Activated naive CD4-positive, alpha-beta T cell treated with anti-CD3 and anti-CD28 coated beads, Interleukin-2, amount 10 ng/mL, durations not matched to agents 5 hours and 36 hours (primary cell): ENCODE data around the gene SYAP1. TPM values are rescaled to one million over a fixed set of nuclear protein-coding genes. Genes with fewer than 3 reads are reported as not detected.

Experiments
- total RNA-seq, 2 experiments: library from RNA; stranded (reverse); gene quantifications; one replicate each; pipeline ENCODE4 v1.2.3, GENCODE V29; 2021

Gene SYAP1, protein sequence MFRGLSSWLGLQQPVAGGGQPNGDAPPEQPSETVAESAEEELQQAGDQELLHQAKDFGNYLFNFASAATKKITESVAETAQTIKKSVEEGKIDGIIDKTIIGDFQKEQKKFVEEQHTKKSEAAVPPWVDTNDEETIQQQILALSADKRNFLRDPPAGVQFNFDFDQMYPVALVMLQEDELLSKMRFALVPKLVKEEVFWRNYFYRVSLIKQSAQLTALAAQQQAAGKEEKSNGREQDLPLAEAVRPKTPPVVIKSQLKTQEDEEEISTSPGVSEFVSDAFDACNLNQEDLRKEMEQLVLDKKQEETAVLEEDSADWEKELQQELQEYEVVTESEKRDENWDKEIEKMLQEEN
- total RNA-seq: 10 to 100 TPM; 15.6 to 17.9 TPM

DNA sequence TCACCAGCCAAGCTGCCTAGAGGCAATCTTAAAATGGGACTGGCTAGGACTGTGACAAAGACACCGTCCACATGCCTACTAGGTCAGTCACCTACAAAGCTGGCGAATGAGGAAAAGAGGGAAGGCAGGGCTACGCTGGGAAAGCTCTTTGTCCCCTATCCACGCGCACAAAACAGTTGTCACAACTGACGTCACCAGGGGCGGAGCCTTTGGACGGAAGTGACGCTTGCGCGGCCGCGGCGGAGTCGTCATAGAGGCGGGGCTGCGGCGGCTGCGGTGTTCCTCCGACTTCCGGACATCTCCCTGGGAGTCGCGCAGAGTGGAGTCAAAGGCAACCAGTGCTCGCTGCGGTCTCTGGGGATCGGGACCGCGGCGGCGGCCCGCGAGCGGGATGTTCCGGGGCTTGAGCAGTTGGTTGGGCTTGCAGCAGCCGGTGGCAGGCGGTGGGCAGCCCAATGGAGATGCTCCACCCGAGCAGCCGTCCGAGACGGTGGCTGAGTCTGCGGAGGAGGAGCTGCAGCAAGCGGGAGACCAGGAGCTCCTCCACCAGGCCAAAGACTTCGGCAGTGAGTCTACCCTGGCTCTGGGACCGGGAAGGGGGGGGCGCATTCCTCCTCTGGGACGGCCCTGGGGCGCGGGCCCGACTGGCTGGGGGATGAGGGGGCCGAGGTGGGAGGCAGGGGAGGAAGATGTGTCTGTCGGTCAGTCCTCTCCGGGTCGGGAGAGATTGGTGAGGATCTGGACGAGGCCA lies at the start of gene SYAP1:
TSS of gene SYAP1 (plus strand) at position 279 of the 751 bp plus-strand sequence. CDS start at position 392, 113 bp downstream.

DNA sequence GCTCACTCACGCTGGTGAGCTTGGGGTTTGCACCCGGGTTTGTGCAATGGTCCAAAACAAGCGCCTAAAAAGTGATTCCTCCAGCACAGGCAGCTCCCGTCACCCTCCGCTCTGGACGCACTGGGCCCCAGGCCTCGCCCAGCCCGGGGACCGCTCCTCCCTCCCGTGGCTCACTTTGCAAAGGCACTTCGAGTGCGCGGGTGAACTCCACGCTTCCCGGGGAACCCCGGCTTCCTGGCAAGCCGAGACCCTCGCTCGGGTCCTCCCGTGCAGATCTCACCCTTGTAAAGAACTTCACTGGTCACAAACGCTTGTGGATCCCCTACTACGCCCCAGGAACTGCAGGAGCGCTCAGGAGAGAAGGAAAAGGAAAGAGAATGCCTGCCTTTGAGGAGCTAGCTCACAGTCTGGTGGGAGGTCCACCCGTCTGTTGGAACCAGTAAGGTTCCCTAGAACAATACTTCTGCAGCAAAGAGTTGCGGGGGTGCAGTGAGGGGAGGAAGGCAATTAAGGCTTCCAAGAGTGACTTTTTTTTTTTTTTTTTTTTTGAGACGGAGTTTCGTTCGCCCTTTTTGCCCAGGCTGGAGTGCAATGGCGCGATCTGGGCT lies 6.8 kb upstream of the SYAP1 start, which contains the start of gene CTPS2:
TSS of gene CTPS2 (minus strand) at position 122 of the 608 bp plus-strand sequence. CDS start 9,767 bp downstream, outside the sequence.

DNA sequence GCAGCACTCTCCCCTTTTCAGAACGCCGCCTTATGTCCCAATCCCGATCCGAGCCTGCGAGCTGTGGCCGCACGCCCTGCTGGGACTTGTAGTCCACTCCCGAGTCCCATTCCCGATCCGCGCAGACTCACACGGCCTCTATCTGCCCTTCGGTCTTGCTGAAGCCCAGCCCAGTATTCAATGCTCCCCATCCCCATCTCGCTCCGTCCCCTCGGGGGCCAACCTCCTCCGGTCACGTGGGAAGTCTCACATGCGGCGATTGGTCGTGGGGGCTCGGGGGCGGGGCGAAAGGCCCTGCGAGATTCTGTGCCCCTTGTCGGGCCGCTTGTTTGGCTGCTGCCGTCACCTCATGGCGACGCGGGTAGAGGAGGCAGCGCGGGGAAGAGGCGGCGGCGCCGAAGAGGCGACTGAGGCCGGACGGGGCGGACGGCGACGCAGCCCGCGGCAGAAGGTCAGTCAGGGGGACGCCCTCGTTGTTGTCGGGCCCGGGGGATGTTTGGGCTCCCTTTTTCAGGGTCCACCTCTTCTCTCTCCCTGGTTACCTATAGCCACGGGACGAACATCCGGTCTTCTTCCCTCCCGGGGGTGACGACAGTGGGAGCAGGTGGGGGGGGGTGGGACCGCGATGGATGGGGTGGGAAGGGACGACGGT lies 66.9 kb downstream of the SYAP1 start, which contains the start of gene TXLNG:
TSS of gene TXLNG (plus strand) at position 328 of the 652 bp plus-strand sequence. CDS start at position 350, 22 bp downstream.

Other genes with a start within 250 kb of the SYAP1 start
- not detected for gene S100G, start 69.5 kb upstream of the SYAP1 start, total RNA-seq
- 1 to 10 TPM; 4.7 to 5.8 TPM for gene CTPS2, start 6.9 kb upstream of the SYAP1 start, total RNA-seq
- gene TXLNG, start 66.9 kb downstream of the SYAP1 start, total RNA-seq: 10 to 100 TPM; 10.9 to 11.1 TPM
- 100 to 1,000 TPM; 122 to 126 TPM for gene RBBP7, start 150.8 kb downstream of the SYAP1 start, total RNA-seq
- under 1 TPM in 1 of 2 experiments, not detected in 1; 0.07 TPM for gene REPS2, start 227.0 kb downstream of the SYAP1 start, total RNA-seq